Liver (tissue), 3 donors: ENCODE measurements around the gene FBXO8.
"Not testable (repeated sequence)": the region's sequence is repeated elsewhere in the genome, so short reads cannot be mapped to it uniquely, and the experiment has no call there.

Source experiments
- GABPA ChIP-seq, 2 donors: IDR thresholded peaks in 1 of 2; conservative IDR thresholded peaks in 1 of 2; 2 replicates each; pipeline ENCODE4 v1.6.1; 2016; ENCODE audit warnings: antibody characterized with exemption in 2 of 2, mild to moderate bottlenecking in 1 of 2, moderate library complexity in 1 of 2
- TAF1 ChIP-seq: conservative IDR thresholded peaks from 2 replicates; pipeline ENCODE4 v1.6.1; 2016; ENCODE audit warnings: antibody characterized with exemption, mild to moderate bottlenecking
- TF ChIP-seq, protein P1 (sequence below): fragments of 150-350 bp; IDR thresholded peaks from 2 replicates; pipeline ENCODE4 v1.5.1; 2017; ENCODE audit warnings: improper control_type of control experiment, low read depth, low read length; ENCODE audit not compliant: missing input control
- donor health status: healthy.
- donor health status: healthy.

DNA sequence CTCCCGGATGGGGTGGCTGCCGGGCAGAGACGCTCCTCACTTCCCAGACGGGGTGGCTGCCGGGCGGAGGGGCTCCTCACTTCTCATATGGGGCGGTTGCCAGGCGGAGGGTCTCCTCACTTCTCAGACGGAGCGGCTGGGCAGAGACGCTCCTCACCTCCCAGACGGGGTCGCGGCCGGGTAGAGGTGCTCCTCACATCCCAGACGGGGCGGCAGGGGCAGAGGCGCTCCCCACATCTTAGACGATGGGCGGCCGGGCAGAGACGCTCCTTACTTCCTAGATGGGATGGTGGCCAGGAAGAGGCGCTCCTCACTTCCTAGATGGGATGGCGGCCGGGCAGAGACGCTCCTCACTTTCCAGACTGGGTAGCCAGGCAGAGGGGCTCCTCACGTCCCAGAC is 11.7 kb upstream of the FBXO8 start:
- not testable (repeated sequence) for TF ChIP-seq TAF1; GABPA (IDR thresholded peaks at IDR 0.05 in 1 of 2, conservative IDR thresholded peaks at IDR 0.05 in 1 of 2)
- TF ChIP-seq, protein P1, sequence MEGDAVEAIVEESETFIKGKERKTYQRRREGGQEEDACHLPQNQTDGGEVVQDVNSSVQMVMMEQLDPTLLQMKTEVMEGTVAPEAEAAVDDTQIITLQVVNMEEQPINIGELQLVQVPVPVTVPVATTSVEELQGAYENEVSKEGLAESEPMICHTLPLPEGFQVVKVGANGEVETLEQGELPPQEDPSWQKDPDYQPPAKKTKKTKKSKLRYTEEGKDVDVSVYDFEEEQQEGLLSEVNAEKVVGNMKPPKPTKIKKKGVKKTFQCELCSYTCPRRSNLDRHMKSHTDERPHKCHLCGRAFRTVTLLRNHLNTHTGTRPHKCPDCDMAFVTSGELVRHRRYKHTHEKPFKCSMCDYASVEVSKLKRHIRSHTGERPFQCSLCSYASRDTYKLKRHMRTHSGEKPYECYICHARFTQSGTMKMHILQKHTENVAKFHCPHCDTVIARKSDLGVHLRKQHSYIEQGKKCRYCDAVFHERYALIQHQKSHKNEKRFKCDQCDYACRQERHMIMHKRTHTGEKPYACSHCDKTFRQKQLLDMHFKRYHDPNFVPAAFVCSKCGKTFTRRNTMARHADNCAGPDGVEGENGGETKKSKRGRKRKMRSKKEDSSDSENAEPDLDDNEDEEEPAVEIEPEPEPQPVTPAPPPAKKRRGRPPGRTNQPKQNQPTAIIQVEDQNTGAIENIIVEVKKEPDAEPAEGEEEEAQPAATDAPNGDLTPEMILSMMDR, result not testable (repeated sequence)
